HepG2 (cell line): ENCODE measurements around the gene SHLD1. TPM values are rescaled to one million over a fixed set of nuclear protein-coding genes. Genes with fewer than 3 reads are reported as not detected.

Experiments
- ARID4A ChIP-seq: sonication (generic); formaldehyde crosslinking; IDR thresholded peaks from 2 replicates; pipeline ENCODE4 v1.5.0; 2020; ENCODE audit warnings: mild to moderate bottlenecking, missing genetic modification reagents, borderline replicate concordance
- DPF2 ChIP-seq: sonication (generic); formaldehyde crosslinking; IDR thresholded peaks from 2 replicates; pipeline ENCODE4 v1.4.0; 2020; ENCODE audit warnings: mild to moderate bottlenecking, low read depth, missing genetic modification reagents, borderline replicate concordance
- ELF1 ChIP-seq: sonication (generic); formaldehyde crosslinking; IDR thresholded peaks from 2 replicates; pipeline ENCODE4 v1.4.0; 2020; ENCODE audit warnings: missing genetic modification reagents
- HNRNPL ChIP-seq: fragments of 200-400 bp; formaldehyde crosslinking; IDR thresholded peaks from 2 replicates; pipeline ENCODE4 v1.6.1; 2017; ENCODE audit warnings: mild to moderate bottlenecking, low read depth, low read length
- IRF1 ChIP-seq: sonication (generic); formaldehyde crosslinking; IDR thresholded peaks from 2 replicates; pipeline ENCODE4 v1.4.0; 2020; ENCODE audit warnings: low read depth, mild to moderate bottlenecking, missing genetic modification reagents
- KMT2A ChIP-seq: sonication (generic); formaldehyde crosslinking; IDR thresholded peaks from 2 replicates; pipeline ENCODE4 v1.4.0; 2020; ENCODE audit warnings: missing genetic modification reagents
- MNT ChIP-seq: fragments of 450-650 bp; IDR thresholded peaks from 2 replicates; pipeline ENCODE4 v1.6.1; 2016
- MYC ChIP-seq: sonication (generic); formaldehyde crosslinking; IDR thresholded peaks from 2 replicates; pipeline ENCODE4 v1.9.0; 2021; ENCODE audit warnings: missing genetic modification reagents, borderline replicate concordance
- NFIC ChIP-seq: IDR thresholded peaks from 2 replicates; pipeline ENCODE4 v1.6.1; 2012; ENCODE audit warnings: mild to moderate bottlenecking, low read length, inconsistent platforms
- NFKBIZ ChIP-seq: IDR thresholded peaks from 2 replicates; pipeline ENCODE4 v1.6.1; 2018; ENCODE audit warnings: missing genetic modification reagents, missing compliant biosample characterization
- NR2C2 ChIP-seq: sonication (generic); formaldehyde crosslinking; IDR thresholded peaks from 2 replicates; pipeline ENCODE4 v1.4.0; 2020; ENCODE audit warnings: missing genetic modification reagents, mild to moderate bottlenecking, moderate library complexity, borderline replicate concordance
- ONECUT2 ChIP-seq: sonication (generic); formaldehyde crosslinking; IDR thresholded peaks from 2 replicates; pipeline ENCODE4 v1.4.0; 2020; ENCODE audit warnings: missing genetic modification reagents
- PAX8 ChIP-seq: sonication (generic); formaldehyde crosslinking; IDR thresholded peaks from 2 replicates; pipeline ENCODE4 v1.8.0; 2022; ENCODE audit warnings: mild to moderate bottlenecking, missing genetic modification reagents, borderline replicate concordance
- RAD21 ChIP-seq: fragments of 450-650 bp; formaldehyde crosslinking; IDR thresholded peaks from 2 replicates; pipeline ENCODE4 v1.5.0; 2020; ENCODE audit warnings: mild to moderate bottlenecking
- RORA ChIP-seq: sonication (generic); formaldehyde crosslinking; IDR thresholded peaks from 2 replicates; pipeline ENCODE4 v1.5.0; 2020; ENCODE audit warnings: mild to moderate bottlenecking, missing genetic modification reagents, moderate library complexity
- RXRA ChIP-seq: sonication (generic); formaldehyde crosslinking; IDR thresholded peaks from 2 replicates; pipeline ENCODE4 v1.5.1; 2020; ENCODE audit warnings: missing genetic modification reagents
- SIN3A ChIP-seq: IDR thresholded peaks from 2 replicates; pipeline ENCODE4 v1.6.1; 2011; ENCODE audit warnings: low read depth, mild to moderate bottlenecking, control low read depth, low read length, borderline replicate concordance
- TEAD2 ChIP-seq: sonication (generic); formaldehyde crosslinking; IDR thresholded peaks from 2 replicates; pipeline ENCODE4 v1.9.0; 2021; ENCODE audit warnings: missing genetic modification reagents
- ZNF138 ChIP-seq: sonication (generic); formaldehyde crosslinking; IDR thresholded peaks from 2 replicates; pipeline ENCODE4 v1.5.0; 2020; ENCODE audit warnings: mild to moderate bottlenecking, low read depth, missing genetic modification reagents
- ZNF24 ChIP-seq: fragments of 450-650 bp; IDR thresholded peaks from 2 replicates; pipeline ENCODE4 v1.6.1; 2017; ENCODE audit warnings: antibody characterized with exemption, mild to moderate bottlenecking
- ZNF562 ChIP-seq: sonication (generic); formaldehyde crosslinking; IDR thresholded peaks from 2 replicates; pipeline ENCODE4 v1.8.0; 2022; ENCODE audit warnings: missing genetic modification reagents, borderline replicate concordance
- ZNF841 ChIP-seq: sonication (generic); formaldehyde crosslinking; IDR thresholded peaks from 2 replicates; pipeline ENCODE4 v1.8.1; 2023; ENCODE audit warnings: missing genetic modification reagents, borderline replicate concordance
- ZSCAN25 ChIP-seq: sonication (generic); formaldehyde crosslinking; IDR thresholded peaks from 2 replicates; pipeline ENCODE4 v1.8.0; 2022; ENCODE audit warnings: mild to moderate bottlenecking, missing genetic modification reagents
- polyA plus RNA-seq, 8 experiments: library from polyadenylated mRNA; depleted of rRNA in 3 of 8; stranded (reverse) in 7 of 8; unstranded in 1 of 8; fragments of >200 nt; fragmentation: Illumina TruSeq in 4 of 8; extraction: Trizol in 4 of 8; gene quantifications; 2 replicates each; pipeline versions ENCODE4 v1.2.1 to v1.2.3, GENCODE V29; 2011 to 2016; ENCODE audit warnings: low read depth in 4 of 8, missing spikeins in 1 of 8, mixed read lengths in 1 of 8; ENCODE audit not compliant: insufficient read depth in 1 of 8
- total RNA-seq, 5 experiments: library from RNA; depleted of rRNA; stranded (reverse); fragments of >200 nt; fragmentation: Illumina TruSeq; extraction: Trizol; gene quantifications; 2 replicates each; pipeline ENCODE4 v1.2.3, GENCODE V29; 2016; ENCODE audit warnings: low read depth in 1 of 5
- TF ChIP-seq, protein P1 (sequence below): sonication (generic); formaldehyde crosslinking; IDR thresholded peaks from 2 replicates; pipeline ENCODE4 v1.8.0; 2023; ENCODE audit warnings: mild to moderate bottlenecking, missing genetic modification reagents

SHLD1 gene
- total and polyA plus RNA-seq, 2 of the 13 experiments (the other 11 are each of a cell fraction or from before 2014, with no cell fraction given) = 8.9 to 10.0 TPM

GRCh38 chr20:5788385-5788895 lies 38.2 kb downstream of the SHLD1 start (continued):
- TF ChIP-seq KMT2A = peak; percentile 25; the same call in 1 of the 2 replicates
- TF ChIP-seq ONECUT2 (CRISPR knock-in tag) = no peak
- TF ChIP-seq NR2C2 (CRISPR knock-in tag) = peak; percentile 23; the same call in 1 of the 2 replicates
- peak; percentile 98 for TF ChIP-seq RAD21
- TF ChIP-seq NFKBIZ (CRISPR knock-in tag) = 0 out of 2 replicates have a peak, but pooled peaks have one; percentile 48
- TF ChIP-seq ELF1 (CRISPR knock-in tag) = no peak
- TF ChIP-seq HNRNPL = no peak
- no peak for TF ChIP-seq SIN3A
- no peak for TF ChIP-seq RORA
- TF ChIP-seq, protein P1, sequence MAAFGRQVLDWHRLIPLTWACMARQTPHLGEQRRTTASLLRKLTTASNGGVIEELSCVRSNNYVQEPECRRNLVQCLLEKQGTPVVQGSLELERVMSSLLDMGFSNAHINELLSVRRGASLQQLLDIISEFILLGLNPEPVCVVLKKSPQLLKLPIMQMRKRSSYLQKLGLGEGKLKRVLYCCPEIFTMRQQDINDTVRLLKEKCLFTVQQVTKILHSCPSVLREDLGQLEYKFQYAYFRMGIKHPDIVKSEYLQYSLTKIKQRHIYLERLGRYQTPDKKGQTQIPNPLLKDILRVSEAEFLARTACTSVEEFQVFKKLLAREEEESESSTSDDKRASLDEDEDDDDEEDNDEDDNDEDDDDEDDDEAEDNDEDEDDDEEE (CRISPR knock-in tag) = no peak
- TF ChIP-seq ZNF24 = peak; percentile 46; the same call in 1 of the 2 replicates
- no peak for TF ChIP-seq IRF1 (CRISPR knock-in tag)
- TF ChIP-seq MYC = no peak
- TF ChIP-seq NFIC = no peak
- no peak for TF ChIP-seq ZNF841 (CRISPR knock-in tag)
- no peak for TF ChIP-seq RXRA (CRISPR knock-in tag)
- no peak for TF ChIP-seq TEAD2
- no peak for TF ChIP-seq ZSCAN25 (CRISPR knock-in tag)
- TF ChIP-seq MNT = no peak
- no peak for TF ChIP-seq DPF2 (CRISPR knock-in tag)
- no peak for TF ChIP-seq ZNF138 (CRISPR knock-in tag)
- TF ChIP-seq ZNF562 (CRISPR knock-in tag) = no peak
- no peak for TF ChIP-seq ARID4A (CRISPR knock-in tag)
- no peak for TF ChIP-seq PAX8 (CRISPR knock-in tag)
